GM06990 (cell line): Measurements from ENCODE around the gene CD151.

Experiments
- DNase-seq: peaks from one replicate; pipeline ENCODE4 v3.0.0-alpha.2; 2011; ENCODE audit not compliant: insufficient read length; ENCODE audit errors: extremely low read depth
- H3K27me3 ChIP-seq: replicated peaks from 2 replicates; pipeline ENCODE4 v1.6.0; 2011; ENCODE audit warnings: low read length; ENCODE audit not compliant: control insufficient read depth, insufficient read depth
- H3K36me3 ChIP-seq: 2 replicates; pipeline ENCODE4 v1.5.1; 2011; ENCODE audit warnings: low read length; ENCODE audit not compliant: control insufficient read depth, insufficient read depth
- H3K4me3 ChIP-seq: replicated peaks from 2 replicates; pipeline ENCODE4 v1.5.1; 2011; ENCODE audit warnings: low read depth, mild to moderate bottlenecking, control low read depth, low read length
- TF ChIP-seq, protein P1 (sequence below): IDR thresholded peaks from 2 replicates; pipeline ENCODE4 v1.5.1; 2011; ENCODE audit warnings: low read length, control low read depth, mild to moderate bottlenecking, inconsistent platforms; ENCODE audit not compliant: insufficient read depth, poor library complexity, severe bottlenecking

The CD151 gene

DNA sequence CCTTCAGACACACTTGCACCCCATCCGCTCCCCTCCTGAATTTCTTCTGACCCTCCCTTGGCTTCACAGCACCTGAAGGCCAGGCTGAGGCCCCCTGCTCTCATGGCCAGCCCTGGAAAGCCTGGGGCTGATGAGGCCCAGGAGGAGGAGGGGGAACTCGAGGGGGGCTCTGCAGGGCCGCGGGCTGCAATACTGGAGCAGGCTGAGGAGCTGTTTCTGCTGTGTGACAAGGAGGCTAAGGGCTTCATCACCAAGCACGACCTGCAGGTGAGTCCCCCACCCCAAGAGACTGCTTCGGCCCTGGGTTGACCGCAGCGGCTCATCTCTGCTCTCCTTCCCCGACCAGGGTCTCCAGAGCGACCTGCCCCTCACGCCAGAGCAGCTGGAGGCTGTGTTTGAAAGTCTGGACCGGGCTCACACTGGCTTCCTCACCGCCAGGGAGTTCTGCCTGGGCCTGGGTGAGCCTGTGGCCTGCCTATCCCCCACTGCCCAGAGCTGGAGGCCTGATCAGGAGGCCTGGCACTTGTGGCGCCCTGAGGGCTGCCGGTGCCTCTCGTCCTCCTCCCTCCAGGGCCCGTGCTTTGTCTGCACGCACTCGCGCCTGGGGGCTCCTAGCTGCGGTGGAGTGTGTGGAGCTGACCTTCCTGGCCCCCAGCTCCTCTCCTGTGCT lies 4.1 kb upstream of the CD151 start:
- no peak for DNase-seq
- TF ChIP-seq, protein P1, sequence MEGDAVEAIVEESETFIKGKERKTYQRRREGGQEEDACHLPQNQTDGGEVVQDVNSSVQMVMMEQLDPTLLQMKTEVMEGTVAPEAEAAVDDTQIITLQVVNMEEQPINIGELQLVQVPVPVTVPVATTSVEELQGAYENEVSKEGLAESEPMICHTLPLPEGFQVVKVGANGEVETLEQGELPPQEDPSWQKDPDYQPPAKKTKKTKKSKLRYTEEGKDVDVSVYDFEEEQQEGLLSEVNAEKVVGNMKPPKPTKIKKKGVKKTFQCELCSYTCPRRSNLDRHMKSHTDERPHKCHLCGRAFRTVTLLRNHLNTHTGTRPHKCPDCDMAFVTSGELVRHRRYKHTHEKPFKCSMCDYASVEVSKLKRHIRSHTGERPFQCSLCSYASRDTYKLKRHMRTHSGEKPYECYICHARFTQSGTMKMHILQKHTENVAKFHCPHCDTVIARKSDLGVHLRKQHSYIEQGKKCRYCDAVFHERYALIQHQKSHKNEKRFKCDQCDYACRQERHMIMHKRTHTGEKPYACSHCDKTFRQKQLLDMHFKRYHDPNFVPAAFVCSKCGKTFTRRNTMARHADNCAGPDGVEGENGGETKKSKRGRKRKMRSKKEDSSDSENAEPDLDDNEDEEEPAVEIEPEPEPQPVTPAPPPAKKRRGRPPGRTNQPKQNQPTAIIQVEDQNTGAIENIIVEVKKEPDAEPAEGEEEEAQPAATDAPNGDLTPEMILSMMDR = no peak
- no peak overlapping the region for H3K4me3 ChIP-seq
- 0 out of 2 replicates have a peak, but pooled peaks cover 2% of the 10 kb centered on the region for H3K36me3 ChIP-seq
- peaks cover 1% of the 10 kb centered on the region for H3K27me3 ChIP-seq

DNA sequence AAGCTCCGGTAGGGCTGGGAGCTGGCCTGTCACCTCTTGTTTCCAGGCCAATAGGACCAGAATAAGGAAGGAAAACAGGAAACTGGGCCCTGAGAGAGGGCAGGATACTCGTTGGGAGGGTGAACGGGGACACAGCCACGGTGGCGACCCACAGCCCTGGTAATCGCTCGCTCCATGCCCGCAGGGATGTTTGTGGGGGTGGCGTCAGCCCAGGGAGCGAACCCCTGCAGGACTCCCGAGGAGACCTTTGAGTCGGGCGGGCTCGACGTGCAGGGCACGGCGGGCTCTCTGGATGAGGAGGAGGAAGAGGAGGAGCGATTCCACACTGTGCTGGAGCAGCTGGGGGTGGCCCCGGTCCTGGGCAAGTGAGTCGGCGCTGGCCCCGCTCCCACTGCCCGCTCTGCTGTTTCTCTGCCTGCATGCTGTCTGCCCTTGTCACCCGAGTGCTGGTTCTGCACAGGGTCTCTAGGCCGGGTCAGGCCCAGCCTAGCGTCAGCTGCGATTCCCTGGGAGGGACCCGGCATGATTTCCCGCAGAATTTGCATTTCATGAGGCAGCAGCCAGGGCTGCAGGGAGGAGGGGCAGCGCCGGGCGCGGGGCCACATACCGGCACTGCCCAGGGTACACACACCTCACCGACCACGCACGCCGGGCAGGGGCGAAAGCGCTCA lies 3.4 kb upstream of the CD151 start:
- TF ChIP-seq, protein P1 = no peak
- 0 out of 2 replicates have a peak, but pooled peaks cover 2% of the 10 kb centered on the region for H3K36me3 ChIP-seq
- DNase-seq = no peak
- H3K4me3 ChIP-seq = no peak overlapping the region
- H3K27me3 ChIP-seq = peaks cover 1% of the 10 kb centered on the region

DNA sequence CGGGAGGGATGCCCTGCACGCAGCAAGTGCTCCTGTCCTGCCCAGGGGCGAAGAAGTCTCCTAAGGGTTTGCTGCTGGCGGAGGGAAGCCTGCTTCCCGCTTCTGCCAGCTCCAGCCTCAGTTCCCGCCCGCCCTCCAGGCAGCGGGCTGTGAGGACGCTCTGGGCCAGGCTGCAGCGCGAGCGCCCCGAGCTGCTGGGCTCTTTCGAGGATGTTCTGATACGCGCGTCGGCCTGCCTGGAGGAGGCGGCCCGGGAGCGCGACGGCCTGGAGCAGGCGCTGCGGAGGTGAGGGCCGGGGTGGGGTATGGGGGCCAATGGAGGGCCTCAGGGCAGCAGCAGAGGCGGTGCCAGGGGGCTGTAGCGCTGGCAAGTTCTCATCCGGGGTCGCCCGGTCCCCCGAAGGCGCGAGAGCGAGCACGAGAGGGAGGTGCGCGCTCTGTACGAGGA lies 2.9 kb upstream of the CD151 start:
- TF ChIP-seq, protein P1 = no peak
- no peak for DNase-seq
- Histone ChIP-seq H3K36me3 (no peaks in the 10 kb centered on the region), H3K4me3 (peak overlapping the region; percentile 14), H3K27me3 (peaks cover 1% of the 10 kb centered on the region)

DNA sequence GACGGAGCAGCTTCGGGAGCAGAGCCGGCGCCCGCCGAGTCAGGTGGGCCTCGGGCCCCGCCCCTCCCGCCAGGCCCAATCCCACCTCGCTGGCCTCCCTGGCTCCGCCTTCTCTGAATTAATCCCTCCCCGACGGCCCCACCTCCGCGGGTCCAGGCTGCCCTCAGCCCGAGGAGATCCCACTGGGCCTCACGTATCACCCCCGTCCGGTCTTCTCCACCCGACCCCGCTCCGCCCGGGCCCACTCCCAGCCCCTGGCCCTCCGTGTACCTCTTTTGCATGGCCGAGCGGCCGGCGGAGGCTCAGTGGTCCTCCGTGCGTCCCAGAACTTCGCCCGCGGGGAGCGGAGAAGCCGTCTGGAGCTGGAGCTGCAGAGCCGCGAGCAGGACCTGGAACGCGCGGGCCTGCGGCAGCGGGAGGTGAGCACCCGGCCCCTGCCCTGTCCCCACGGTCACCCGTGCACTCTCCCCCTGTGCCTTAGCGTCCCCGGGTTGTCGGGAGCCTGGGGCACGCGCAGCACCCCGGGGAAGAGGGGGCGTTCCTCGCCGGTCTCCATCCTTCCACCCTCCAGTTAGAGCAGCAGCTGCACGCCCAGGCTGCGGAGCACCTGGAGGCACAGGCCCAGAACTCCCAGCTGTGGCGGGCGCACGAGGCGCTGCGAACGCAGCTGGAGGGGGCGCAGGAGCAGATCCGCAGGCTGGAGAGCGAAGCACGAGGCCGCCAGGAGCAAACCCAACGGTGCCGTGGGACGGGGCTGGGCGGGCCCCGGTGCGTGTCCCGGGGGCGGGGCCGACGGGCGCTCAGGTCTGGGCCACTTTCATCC lies 2.2 kb upstream of the CD151 start:
- peaks cover 1% of the 10 kb centered on the region for H3K27me3 ChIP-seq
- peak; percentile 80 for DNase-seq
- peak overlapping the region; percentile 14 for H3K4me3 ChIP-seq
- TF ChIP-seq, protein P1 = no peak
- no peaks in the 10 kb centered on the region for H3K36me3 ChIP-seq

DNA sequence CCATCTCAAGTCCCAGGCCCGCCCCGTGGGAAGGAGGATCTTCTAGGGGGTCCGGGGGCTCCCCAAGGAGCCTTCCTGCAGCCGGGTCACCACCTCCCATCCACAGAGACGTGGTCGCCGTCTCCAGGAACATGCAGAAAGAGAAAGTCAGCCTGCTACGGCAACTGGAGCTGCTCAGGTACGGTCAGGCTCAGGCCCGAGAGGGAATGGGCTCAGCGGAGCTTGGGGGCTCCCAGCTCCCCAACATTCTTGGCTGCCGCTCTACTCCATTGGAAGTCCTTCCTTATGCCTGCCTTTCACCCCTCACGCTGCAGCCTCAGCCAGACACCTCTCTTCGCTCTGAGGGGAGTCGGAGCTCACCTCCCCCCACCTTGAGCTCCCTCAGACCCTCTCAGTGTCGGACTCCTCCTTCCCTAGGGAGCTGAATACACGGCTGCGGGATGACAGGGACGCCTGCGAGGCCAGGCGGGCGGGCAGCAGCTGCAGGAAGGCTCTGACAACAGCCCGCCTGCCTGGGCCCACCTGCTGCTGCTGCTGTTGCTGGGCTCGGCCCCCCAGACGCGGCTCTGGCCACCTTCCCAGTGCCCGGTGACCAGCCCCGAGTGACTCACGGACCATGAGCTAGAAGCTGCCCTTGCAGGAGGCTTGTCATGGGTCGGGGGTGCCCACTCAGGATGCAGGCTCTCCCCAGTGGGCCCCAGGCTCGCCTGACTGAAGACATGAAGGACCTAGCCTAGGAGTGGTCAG lies 1.5 kb upstream of the CD151 start:
- Histone ChIP-seq H3K4me3 (no peak overlapping the region), H3K27me3 (peaks cover 1% of the 10 kb centered on the region), H3K36me3 (no peaks in the 10 kb centered on the region)
- no peak for DNase-seq
- TF ChIP-seq, protein P1 = no peak
